Measurements from ENCODE around the gene ENOPH1. TPM values are rescaled to one million over a fixed set of nuclear protein-coding genes. Genes with fewer than 3 reads are reported as not detected.

The ENOPH1 gene
- total RNA-seq, 1 experiment from 2014 or later = 78.3 TPM

DNA sequence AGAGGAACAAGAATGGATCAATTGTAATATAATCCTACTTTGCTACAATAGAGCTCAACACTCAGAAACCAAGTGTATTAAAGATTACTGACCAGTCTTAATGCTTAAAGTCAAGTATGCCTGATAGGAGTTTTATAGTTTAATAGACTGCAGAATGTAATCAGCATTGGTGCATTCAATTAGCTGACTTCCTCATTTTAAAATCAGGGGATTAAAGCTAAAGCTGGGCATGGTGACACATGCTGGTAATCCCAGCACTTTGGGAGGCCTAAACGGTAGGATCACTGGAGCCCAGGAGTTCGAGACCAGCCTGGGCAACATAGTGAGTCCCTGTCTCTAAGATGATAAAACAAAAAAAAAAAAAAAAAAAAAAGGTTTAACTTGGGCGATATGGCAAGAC, 10.9 kb upstream of the ENOPH1 start (continued):
- TF ChIP-seq, protein P1, sequence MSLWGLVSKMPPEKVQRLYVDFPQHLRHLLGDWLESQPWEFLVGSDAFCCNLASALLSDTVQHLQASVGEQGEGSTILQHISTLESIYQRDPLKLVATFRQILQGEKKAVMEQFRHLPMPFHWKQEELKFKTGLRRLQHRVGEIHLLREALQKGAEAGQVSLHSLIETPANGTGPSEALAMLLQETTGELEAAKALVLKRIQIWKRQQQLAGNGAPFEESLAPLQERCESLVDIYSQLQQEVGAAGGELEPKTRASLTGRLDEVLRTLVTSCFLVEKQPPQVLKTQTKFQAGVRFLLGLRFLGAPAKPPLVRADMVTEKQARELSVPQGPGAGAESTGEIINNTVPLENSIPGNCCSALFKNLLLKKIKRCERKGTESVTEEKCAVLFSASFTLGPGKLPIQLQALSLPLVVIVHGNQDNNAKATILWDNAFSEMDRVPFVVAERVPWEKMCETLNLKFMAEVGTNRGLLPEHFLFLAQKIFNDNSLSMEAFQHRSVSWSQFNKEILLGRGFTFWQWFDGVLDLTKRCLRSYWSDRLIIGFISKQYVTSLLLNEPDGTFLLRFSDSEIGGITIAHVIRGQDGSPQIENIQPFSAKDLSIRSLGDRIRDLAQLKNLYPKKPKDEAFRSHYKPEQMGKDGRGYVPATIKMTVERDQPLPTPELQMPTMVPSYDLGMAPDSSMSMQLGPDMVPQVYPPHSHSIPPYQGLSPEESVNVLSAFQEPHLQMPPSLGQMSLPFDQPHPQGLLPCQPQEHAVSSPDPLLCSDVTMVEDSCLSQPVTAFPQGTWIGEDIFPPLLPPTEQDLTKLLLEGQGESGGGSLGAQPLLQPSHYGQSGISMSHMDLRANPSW (CRISPR knock-in tag; conservative IDR thresholded peaks at IDR 0.05; ENCODE audit: low read depth) = no peak
- TF ChIP-seq ZNF317 (CRISPR knock-in tag; IDR thresholded peaks at IDR 0.05; ENCODE audit: borderline replicate concordance, low read depth) = no peak
- TF ChIP-seq, protein P2, sequence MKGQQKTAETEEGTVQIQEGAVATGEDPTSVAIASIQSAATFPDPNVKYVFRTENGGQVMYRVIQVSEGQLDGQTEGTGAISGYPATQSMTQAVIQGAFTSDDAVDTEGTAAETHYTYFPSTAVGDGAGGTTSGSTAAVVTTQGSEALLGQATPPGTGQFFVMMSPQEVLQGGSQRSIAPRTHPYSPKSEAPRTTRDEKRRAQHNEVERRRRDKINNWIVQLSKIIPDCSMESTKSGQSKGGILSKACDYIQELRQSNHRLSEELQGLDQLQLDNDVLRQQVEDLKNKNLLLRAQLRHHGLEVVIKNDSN (CRISPR knock-in tag; IDR thresholded peaks at IDR 0.05) = no peak
- no peak for TF ChIP-seq NFE2L1 (CRISPR knock-in tag; IDR thresholded peaks at IDR 0.05)
- TF ChIP-seq, protein P3, sequence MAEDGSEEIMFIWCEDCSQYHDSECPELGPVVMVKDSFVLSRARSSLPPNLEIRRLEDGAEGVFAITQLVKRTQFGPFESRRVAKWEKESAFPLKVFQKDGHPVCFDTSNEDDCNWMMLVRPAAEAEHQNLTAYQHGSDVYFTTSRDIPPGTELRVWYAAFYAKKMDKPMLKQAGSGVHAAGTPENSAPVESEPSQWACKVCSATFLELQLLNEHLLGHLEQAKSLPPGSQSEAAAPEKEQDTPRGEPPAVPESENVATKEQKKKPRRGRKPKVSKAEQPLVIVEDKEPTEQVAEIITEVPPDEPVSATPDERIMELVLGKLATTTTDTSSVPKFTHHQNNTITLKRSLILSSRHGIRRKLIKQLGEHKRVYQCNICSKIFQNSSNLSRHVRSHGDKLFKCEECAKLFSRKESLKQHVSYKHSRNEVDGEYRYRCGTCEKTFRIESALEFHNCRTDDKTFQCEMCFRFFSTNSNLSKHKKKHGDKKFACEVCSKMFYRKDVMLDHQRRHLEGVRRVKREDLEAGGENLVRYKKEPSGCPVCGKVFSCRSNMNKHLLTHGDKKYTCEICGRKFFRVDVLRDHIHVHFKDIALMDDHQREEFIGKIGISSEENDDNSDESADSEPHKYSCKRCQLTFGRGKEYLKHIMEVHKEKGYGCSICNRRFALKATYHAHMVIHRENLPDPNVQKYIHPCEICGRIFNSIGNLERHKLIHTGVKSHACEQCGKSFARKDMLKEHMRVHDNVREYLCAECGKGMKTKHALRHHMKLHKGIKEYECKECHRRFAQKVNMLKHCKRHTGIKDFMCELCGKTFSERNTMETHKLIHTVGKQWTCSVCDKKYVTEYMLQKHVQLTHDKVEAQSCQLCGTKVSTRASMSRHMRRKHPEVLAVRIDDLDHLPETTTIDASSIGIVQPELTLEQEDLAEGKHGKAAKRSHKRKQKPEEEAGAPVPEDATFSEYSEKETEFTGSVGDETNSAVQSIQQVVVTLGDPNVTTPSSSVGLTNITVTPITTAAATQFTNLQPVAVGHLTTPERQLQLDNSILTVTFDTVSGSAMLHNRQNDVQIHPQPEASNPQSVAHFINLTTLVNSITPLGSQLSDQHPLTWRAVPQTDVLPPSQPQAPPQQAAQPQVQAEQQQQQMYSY (CRISPR knock-in tag; IDR thresholded peaks at IDR 0.05) = no peak

DNA sequence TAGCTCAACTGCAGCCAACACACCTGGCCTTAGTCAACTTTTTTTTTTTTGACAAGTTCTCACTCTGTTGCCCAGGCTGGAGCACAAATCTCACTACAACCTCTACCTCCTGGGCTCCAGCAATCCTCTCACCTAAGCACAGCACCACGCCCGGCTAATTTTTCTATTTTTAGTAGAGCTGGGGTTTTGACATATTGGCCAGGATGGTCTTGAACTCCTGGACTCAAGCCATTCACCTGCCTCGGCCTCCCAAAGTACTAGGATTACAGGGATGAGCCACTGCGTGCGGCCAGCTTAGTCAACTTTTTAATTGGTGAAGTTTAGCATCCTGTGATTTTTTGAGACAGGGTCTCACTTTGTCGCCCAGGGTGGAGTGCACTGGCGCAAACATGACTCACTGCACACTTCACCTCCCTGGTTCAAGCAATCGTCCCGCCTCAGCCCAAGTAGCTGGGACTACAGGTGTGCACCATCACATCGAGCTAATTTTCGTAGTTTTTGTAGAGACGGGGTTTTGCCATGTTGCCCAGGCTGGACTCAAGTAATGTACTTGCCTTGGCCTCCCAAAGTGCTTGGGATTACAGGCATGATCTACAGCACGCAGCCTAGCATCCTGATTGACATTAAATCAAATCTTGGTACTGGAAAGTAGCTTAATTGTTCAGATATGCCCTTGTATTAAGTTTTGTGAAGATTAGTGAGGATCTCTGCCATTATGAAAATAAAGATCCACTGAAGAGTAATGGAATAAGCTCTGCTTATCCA, 8.4 kb upstream of the ENOPH1 start:
- peak overlapping the region; percentile 32 for H3K27ac Mint-ChIP-seq
- no peak overlapping the region for H3K4me3 Mint-ChIP-seq
- no peaks in the 10 kb centered on the region for H3K9me3 Mint-ChIP-seq
- peaks cover 16% of the 10 kb centered on the region for H3K4me1 Mint-ChIP-seq
- peaks cover 36% of the 10 kb centered on the region for H3K36me3 Mint-ChIP-seq
- H3K27me3 Mint-ChIP-seq (ENCODE audit: low read depth) = no peaks in the 10 kb centered on the region
- ChIA-PET POLR2A (interaction anchor here (0.6 to 1.4 kb wide), 5 partner anchors 9 to 312 kb away, joined by 3 to 6 read pairs (median 4); partner anchors contain the start of gene HNRNPD), CTCF (interaction anchor here (0.6 to 1.5 kb wide), 4 partner anchors 12 to 1110 kb away, joined by 3 to 9 read pairs (median 6); no protein-coding TSS in a partner anchor)
- DNase-seq (ENCODE audit: low spot score) (no peak), ATAC-seq (peak; percentile 59)
- TF ChIP-seq NFATC4 (CRISPR knock-in tag; IDR thresholded peaks at IDR 0.05) (peak; percentile 84), ZNF219 (CRISPR knock-in tag; IDR thresholded peaks at IDR 0.05; ENCODE audit: borderline replicate concordance) (no peak)
- TF ChIP-seq, protein P4, sequence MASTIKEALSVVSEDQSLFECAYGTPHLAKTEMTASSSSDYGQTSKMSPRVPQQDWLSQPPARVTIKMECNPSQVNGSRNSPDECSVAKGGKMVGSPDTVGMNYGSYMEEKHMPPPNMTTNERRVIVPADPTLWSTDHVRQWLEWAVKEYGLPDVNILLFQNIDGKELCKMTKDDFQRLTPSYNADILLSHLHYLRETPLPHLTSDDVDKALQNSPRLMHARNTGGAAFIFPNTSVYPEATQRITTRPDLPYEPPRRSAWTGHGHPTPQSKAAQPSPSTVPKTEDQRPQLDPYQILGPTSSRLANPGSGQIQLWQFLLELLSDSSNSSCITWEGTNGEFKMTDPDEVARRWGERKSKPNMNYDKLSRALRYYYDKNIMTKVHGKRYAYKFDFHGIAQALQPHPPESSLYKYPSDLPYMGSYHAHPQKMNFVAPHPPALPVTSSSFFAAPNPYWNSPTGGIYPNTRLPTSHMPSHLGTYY (CRISPR knock-in tag; IDR thresholded peaks at IDR 0.05) = peak; percentile 54
- TF ChIP-seq, protein P5, sequence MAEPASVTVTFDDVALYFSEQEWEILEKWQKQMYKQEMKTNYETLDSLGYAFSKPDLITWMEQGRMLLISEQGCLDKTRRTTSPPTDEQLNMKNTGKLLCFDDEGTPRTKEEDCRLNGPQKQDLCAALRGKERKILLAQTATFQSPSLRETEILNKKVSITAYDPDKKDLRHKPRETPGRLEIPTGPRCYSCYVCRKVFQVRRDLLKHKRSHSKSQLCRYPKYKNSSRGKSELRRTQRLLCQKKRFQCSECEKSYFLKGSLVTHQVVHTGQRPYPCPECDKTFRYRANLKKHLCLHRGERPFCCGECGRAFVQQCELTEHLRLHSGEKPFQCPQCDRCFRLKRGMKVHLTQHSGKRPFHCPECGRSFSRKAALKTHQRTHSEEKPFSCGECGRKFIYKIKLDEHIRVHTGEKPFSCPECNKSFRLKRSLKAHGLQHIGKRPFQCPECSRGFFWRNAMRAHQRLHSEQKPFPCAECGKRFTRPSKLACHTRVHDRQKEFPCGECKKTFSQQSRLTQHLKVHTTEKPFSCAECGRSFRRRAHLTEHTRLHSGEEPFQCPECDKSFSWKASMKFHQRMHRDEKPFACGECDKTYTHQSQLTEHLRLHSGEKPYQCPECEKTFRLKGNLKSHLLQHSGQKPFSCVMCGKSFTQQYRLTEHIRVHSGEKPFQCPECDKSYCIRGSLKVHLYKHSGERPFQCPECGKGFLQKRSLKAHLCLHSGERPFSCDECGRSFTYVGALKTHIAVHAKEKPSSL (CRISPR knock-in tag; conservative IDR thresholded peaks at IDR 0.05) = peak; percentile 70; the same call in 1 of the 2 replicates
- TF ChIP-seq, protein P6, sequence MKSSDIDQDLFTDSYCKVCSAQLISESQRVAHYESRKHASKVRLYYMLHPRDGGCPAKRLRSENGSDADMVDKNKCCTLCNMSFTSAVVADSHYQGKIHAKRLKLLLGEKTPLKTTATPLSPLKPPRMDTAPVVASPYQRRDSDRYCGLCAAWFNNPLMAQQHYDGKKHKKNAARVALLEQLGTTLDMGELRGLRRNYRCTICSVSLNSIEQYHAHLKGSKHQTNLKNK (CRISPR knock-in tag; IDR thresholded peaks at IDR 0.05) = peak; percentile 11; the same call in 1 of the 2 replicates
- TF ChIP-seq, protein P7, sequence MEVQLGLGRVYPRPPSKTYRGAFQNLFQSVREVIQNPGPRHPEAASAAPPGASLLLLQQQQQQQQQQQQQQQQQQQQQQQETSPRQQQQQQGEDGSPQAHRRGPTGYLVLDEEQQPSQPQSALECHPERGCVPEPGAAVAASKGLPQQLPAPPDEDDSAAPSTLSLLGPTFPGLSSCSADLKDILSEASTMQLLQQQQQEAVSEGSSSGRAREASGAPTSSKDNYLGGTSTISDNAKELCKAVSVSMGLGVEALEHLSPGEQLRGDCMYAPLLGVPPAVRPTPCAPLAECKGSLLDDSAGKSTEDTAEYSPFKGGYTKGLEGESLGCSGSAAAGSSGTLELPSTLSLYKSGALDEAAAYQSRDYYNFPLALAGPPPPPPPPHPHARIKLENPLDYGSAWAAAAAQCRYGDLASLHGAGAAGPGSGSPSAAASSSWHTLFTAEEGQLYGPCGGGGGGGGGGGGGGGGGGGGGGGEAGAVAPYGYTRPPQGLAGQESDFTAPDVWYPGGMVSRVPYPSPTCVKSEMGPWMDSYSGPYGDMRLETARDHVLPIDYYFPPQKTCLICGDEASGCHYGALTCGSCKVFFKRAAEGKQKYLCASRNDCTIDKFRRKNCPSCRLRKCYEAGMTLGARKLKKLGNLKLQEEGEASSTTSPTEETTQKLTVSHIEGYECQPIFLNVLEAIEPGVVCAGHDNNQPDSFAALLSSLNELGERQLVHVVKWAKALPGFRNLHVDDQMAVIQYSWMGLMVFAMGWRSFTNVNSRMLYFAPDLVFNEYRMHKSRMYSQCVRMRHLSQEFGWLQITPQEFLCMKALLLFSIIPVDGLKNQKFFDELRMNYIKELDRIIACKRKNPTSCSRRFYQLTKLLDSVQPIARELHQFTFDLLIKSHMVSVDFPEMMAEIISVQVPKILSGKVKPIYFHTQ (CRISPR knock-in tag; IDR thresholded peaks at IDR 0.05) = peak; percentile 87
- TF ChIP-seq, protein P8, sequence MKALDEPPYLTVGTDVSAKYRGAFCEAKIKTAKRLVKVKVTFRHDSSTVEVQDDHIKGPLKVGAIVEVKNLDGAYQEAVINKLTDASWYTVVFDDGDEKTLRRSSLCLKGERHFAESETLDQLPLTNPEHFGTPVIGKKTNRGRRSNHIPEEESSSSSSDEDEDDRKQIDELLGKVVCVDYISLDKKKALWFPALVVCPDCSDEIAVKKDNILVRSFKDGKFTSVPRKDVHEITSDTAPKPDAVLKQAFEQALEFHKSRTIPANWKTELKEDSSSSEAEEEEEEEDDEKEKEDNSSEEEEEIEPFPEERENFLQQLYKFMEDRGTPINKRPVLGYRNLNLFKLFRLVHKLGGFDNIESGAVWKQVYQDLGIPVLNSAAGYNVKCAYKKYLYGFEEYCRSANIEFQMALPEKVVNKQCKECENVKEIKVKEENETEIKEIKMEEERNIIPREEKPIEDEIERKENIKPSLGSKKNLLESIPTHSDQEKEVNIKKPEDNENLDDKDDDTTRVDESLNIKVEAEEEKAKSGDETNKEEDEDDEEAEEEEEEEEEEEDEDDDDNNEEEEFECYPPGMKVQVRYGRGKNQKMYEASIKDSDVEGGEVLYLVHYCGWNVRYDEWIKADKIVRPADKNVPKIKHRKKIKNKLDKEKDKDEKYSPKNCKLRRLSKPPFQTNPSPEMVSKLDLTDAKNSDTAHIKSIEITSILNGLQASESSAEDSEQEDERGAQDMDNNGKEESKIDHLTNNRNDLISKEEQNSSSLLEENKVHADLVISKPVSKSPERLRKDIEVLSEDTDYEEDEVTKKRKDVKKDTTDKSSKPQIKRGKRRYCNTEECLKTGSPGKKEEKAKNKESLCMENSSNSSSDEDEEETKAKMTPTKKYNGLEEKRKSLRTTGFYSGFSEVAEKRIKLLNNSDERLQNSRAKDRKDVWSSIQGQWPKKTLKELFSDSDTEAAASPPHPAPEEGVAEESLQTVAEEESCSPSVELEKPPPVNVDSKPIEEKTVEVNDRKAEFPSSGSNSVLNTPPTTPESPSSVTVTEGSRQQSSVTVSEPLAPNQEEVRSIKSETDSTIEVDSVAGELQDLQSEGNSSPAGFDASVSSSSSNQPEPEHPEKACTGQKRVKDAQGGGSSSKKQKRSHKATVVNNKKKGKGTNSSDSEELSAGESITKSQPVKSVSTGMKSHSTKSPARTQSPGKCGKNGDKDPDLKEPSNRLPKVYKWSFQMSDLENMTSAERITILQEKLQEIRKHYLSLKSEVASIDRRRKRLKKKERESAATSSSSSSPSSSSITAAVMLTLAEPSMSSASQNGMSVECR (CRISPR knock-in tag; IDR thresholded peaks at IDR 0.05; ENCODE audit: borderline replicate concordance) = 0 out of 2 replicates have a peak, but pooled peaks have one; percentile 43

All from WTC11 (cell line).